Measurements from ENCODE around the gene DCC. TPM values are rescaled to one million over a fixed set of nuclear protein-coding genes. Genes with fewer than 3 reads are reported as not detected.

The DCC gene
- total RNA-seq, 4 donors from 2014 or later: 0.84 to 1.2 TPM; not detected in 2

GRCh38 chr18:53025247-53025646, 685.2 kb downstream of the DCC start:
- Histone ChIP-seq H3K27me3 (no peaks in the 10 kb centered on the region), H3K4me3 (no peak overlapping the region), H3K36me3 (no peaks in the 10 kb centered on the region), H3K4me1 (no peaks in the 10 kb centered on the region), H3K9me3 (no peaks in the 10 kb centered on the region), H3K27ac (no peak overlapping the region)
- no peak for TF ChIP-seq CTCF (IDR thresholded peaks at IDR 0.05)
- no peak for TF ChIP-seq POLR2A (IDR thresholded peaks at IDR 0.05)
- TF ChIP-seq EP300 (IDR thresholded peaks at IDR 0.05): no peak
- 91% methylated on average over 3 of the region's 3 CpGs for WGBS, 2 donors
- no peak for DNase-seq (ENCODE audit: low spot score in 2 of 2)

GRCh38 chr18:53028565-53028964, 688.6 kb downstream of the DCC start:
- Histone ChIP-seq H3K36me3 (no peaks in the 10 kb centered on the region), H3K27me3 (no peaks in the 10 kb centered on the region), H3K4me3 (no peak overlapping the region), H3K9me3 (no peaks in the 10 kb centered on the region), H3K27ac (no peak overlapping the region), H3K4me1 (no peaks in the 10 kb centered on the region)
- WGBS, 2 donors: 33 to 43% methylated on average over 1 of the region's 1 CpG
- no peak for DNase-seq (ENCODE audit: low spot score in 2 of 2)
- TF ChIP-seq EP300 (IDR thresholded peaks at IDR 0.05) (no peak), POLR2A (IDR thresholded peaks at IDR 0.05) (no peak), CTCF (IDR thresholded peaks at IDR 0.05) (no peak)

- H3K27ac ChIP-seq: no peak overlapping the region
- no peak for TF ChIP-seq EP300 (IDR thresholded peaks at IDR 0.05)
- no peak for TF ChIP-seq CTCF (IDR thresholded peaks at IDR 0.05)
- no peak for TF ChIP-seq POLR2A (IDR thresholded peaks at IDR 0.05)
- no peaks in the 10 kb centered on the region for H3K27me3 ChIP-seq
- DNase-seq (ENCODE audit: low spot score in 2 of 2): no peak
- no peak overlapping the region for H3K4me3 ChIP-seq
- no peaks in the 10 kb centered on the region for H3K4me1 ChIP-seq
- WGBS, 2 donors: 90 to 94% methylated on average over 3 of the region's 3 CpGs
- no peaks in the 10 kb centered on the region for H3K9me3 ChIP-seq
- H3K36me3 ChIP-seq: no peaks in the 10 kb centered on the region
Measured at GRCh38 chr18:53033128-53033527, 693.1 kb downstream of the DCC start.

- TF ChIP-seq CTCF (IDR thresholded peaks at IDR 0.05): no peak
- no peak for TF ChIP-seq EP300 (IDR thresholded peaks at IDR 0.05)
- no peak for TF ChIP-seq POLR2A (IDR thresholded peaks at IDR 0.05)
- Histone ChIP-seq H3K9me3 (no peaks in the 10 kb centered on the region), H3K4me1 (no peaks in the 10 kb centered on the region), H3K36me3 (no peaks in the 10 kb centered on the region), H3K27ac (no peak overlapping the region), H3K27me3 (no peaks in the 10 kb centered on the region), H3K4me3 (no peak overlapping the region)
- no peak for DNase-seq (ENCODE audit: low spot score in 2 of 2)
Measured at GRCh38 chr18:53038608-53039007, 698.6 kb downstream of the DCC start.

- 69% methylated on average over 3 of the region's 3 CpGs for WGBS, 2 donors
- Histone ChIP-seq H3K27ac (no peak overlapping the region), H3K4me3 (no peak overlapping the region), H3K27me3 (no peaks in the 10 kb centered on the region), H3K4me1 (no peaks in the 10 kb centered on the region), H3K36me3 (no peaks in the 10 kb centered on the region), H3K9me3 (no peaks in the 10 kb centered on the region)
- DNase-seq (ENCODE audit: low spot score in 2 of 2): no peak
- TF ChIP-seq CTCF (IDR thresholded peaks at IDR 0.05): no peak
- TF ChIP-seq EP300 (IDR thresholded peaks at IDR 0.05): no peak
- TF ChIP-seq POLR2A (IDR thresholded peaks at IDR 0.05): no peak
Measured at GRCh38 chr18:53040286-53040685, 700.3 kb downstream of the DCC start.

Data from tibial nerve (tissue), 4 donors.